ENCODE measurements around the gene SNHG17. TPM values are rescaled to one million over a fixed set of nuclear protein-coding genes. Genes with fewer than 3 reads are reported as not detected.

Gene SNHG17
- total RNA-seq, 4 donors from 2014 or later: 0.59 to 58.9 (median 9.3) TPM

DNA sequence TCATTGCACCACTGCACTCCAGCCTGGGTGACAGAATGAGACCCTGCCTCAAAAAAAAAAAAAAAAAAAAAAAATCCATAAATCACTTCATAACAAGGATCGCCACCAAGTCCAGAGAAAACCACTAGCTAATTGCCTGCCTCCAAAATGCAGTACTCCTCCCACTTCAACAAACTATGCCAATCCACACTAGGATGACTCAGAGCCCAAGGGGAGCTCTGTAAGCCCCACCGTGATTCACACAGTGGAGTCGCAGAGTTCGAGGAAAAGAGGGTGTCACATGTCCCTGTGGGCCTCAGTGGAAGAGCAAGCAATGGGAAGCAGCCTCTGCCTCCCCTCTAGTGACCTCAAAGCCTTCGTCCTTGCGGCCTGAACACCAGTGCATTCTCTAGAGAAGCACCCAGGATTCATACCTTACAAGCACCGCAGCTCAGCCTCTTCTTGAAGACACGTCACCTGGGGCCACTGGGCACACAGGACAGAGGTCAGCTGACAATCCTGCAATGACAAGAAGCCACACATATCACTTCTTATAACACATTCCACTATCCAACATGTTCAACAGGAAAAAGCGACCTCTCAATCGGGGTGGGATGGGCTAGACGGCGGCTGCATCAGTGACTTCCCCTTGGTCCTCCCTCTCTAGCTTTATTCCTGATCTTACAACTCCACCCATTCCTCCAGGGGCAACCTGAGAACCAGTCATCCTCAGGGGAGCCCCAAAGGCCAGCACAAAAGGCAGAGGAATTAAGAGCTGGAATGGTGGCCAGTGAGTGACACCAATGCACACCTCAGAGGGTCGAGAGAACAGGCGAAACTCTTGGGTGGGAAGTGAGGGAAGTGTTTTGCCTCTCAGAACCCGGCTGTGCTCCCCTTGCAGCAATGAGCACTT, 8.9 kb downstream of the SNHG17 start:
- TF ChIP-seq POLR2A (IDR thresholded peaks at IDR 0.05): no peak
- TF ChIP-seq, protein P1, sequence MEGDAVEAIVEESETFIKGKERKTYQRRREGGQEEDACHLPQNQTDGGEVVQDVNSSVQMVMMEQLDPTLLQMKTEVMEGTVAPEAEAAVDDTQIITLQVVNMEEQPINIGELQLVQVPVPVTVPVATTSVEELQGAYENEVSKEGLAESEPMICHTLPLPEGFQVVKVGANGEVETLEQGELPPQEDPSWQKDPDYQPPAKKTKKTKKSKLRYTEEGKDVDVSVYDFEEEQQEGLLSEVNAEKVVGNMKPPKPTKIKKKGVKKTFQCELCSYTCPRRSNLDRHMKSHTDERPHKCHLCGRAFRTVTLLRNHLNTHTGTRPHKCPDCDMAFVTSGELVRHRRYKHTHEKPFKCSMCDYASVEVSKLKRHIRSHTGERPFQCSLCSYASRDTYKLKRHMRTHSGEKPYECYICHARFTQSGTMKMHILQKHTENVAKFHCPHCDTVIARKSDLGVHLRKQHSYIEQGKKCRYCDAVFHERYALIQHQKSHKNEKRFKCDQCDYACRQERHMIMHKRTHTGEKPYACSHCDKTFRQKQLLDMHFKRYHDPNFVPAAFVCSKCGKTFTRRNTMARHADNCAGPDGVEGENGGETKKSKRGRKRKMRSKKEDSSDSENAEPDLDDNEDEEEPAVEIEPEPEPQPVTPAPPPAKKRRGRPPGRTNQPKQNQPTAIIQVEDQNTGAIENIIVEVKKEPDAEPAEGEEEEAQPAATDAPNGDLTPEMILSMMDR (IDR thresholded peaks at IDR 0.05): no peak
- Histone ChIP-seq H3K27ac (no peak overlapping the region), H3K4me3 (no peak overlapping the region), H3K36me3 (no peaks in the 10 kb centered on the region), H3K9me3 (no peaks in the 10 kb centered on the region), H3K4me1 (no peaks in the 10 kb centered on the region), H3K27me3 (no peaks in the 10 kb centered on the region)
- intact Hi-C loops (cut with DNase I; ENCODE audit: low total_unique reads): no loop called here
- no peak for DNase-seq

DNA sequence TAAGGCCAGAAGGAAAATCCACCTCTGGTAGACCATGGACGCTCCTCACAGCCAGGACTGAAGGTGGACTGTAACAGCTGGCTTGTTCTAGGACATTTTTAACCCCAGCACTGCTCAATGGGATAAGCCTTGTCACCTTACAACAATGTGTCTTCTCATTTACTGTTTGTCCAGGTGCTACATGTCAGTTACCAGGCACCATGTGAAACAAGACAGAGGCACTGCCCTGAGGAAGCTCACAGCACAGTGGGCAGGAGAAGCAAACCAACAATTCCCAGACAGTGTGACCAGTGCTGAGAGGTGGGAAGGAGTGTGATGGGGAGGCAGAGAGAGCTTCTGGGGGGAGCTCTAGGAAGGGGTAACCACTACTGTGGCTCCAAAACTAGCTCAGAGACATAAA, 10.7 kb downstream of the SNHG17 start:
- H3K27ac ChIP-seq: no peak overlapping the region
- TF ChIP-seq, protein P1 (IDR thresholded peaks at IDR 0.05): no peak
- TF ChIP-seq POLR2A (IDR thresholded peaks at IDR 0.05): no peak
- intact Hi-C loops (cut with DNase I; ENCODE audit: low total_unique reads): no loop called here

DNA sequence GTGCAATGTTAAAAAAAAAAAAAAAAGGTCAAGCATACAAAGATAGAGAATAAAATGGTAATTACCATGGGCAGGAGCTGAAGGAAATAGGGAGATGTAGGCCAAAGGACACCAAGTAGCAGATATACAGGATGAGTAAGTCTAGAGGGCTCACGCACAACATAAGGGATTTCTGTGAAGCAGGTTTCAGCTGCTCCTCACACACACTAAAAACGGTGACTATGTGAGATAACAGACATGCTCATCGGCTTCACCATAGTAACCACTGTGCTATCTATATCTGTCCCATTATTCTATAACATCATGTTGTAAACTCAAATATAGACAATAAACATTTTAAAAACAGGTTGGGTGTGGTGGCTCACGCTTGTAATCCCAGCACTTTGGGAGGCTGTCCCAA, 11.6 kb downstream of the SNHG17 start:
- H3K27me3 ChIP-seq: no peaks in the 10 kb centered on the region
- no peaks in the 10 kb centered on the region for H3K9me3 ChIP-seq
- TF ChIP-seq, protein P1 (IDR thresholded peaks at IDR 0.05): no peak
- TF ChIP-seq POLR2A (IDR thresholded peaks at IDR 0.05): no peak
- intact Hi-C loops (cut with DNase I; ENCODE audit: low total_unique reads): no loop called here
- DNase-seq: no peak
- H3K36me3 ChIP-seq: no peaks in the 10 kb centered on the region
- no peak overlapping the region for H3K27ac ChIP-seq
- H3K4me1 ChIP-seq: no peaks in the 10 kb centered on the region
- no peak overlapping the region for H3K4me3 ChIP-seq

More for the DNA sequence above, 10.7 kb downstream of the SNHG17 start:
- DNase-seq: no peak
- Histone ChIP-seq H3K9me3 (no peaks in the 10 kb centered on the region), H3K4me1 (no peaks in the 10 kb centered on the region), H3K4me3 (no peak overlapping the region), H3K36me3 (no peaks in the 10 kb centered on the region), H3K27me3 (no peaks in the 10 kb centered on the region)

DNA sequence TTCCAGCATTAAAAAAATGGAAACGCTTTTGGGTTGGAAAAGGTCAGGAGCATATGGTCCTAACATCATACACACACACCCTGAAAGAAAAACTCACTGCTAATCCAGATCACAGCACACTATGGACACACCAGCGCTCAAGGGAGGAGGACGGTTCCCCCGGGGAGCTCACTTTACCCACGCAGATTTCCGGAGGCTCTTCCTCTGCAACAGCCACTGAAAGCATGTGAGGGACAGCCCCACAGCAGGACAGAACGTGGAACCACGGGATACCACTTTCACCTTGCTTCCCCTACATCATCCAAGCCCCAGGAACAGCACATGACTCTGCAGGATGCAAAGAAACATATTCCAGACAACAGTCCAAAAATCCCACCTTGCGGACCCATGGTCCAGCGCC, 13.2 kb downstream of the SNHG17 start:
- no peaks in the 10 kb centered on the region for H3K4me1 ChIP-seq
- intact Hi-C loops (cut with DNase I; ENCODE audit: low total_unique reads): no loop called here
- H3K4me3 ChIP-seq: no peak overlapping the region
- no peak overlapping the region for H3K27ac ChIP-seq
- no peak for DNase-seq
- TF ChIP-seq POLR2A (IDR thresholded peaks at IDR 0.05): no peak
- TF ChIP-seq, protein P1 (IDR thresholded peaks at IDR 0.05): no peak
- H3K27me3 ChIP-seq: no peaks in the 10 kb centered on the region
- no peaks in the 10 kb centered on the region for H3K9me3 ChIP-seq
- no peaks in the 10 kb centered on the region for H3K36me3 ChIP-seq

DNA sequence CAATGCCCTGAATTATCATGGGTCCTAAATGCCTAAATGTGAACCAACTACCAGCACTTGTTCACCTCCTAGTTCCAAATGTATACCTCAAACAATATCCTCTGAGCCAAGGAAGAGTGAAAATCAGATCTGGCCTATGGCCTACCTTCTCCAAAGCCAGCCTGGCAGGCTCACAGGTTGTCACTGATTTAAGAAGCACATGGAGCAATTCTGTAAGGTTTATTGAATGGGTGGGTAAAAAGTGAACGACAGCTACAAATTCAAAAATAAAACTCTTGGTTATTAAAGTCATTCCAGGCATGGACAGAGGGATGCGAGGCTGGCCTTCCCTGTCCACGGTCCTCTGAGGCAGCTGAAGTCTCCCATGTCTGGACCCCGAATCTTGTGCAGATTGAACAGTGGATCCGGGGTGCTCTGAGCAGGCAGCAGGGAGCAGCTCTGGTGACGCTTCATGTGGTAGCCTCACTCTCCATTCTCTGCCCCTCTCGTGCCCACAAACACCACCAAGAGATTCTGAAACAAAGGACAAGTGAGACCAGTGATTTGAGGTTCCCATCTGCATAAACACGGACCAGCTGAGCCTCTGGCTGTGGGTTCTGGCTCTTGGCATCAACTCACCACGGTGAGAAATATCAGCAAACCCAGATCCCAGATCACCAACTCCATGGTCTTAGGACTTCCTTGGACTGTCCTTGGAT, 14.6 kb downstream of the SNHG17 start:
- Histone ChIP-seq H3K27me3 (no peaks in the 10 kb centered on the region), H3K9me3 (no peaks in the 10 kb centered on the region), H3K4me3 (no peak overlapping the region), H3K27ac (no peak overlapping the region), H3K36me3 (no peaks in the 10 kb centered on the region), H3K4me1 (no peaks in the 10 kb centered on the region)
- TF ChIP-seq POLR2A (IDR thresholded peaks at IDR 0.05): no peak
- TF ChIP-seq, protein P1 (IDR thresholded peaks at IDR 0.05): no peak
- intact Hi-C loops (cut with DNase I; ENCODE audit: low total_unique reads): no loop called here
- no peak for DNase-seq

All from uterus (tissue), 4 donors.